ENCODE measurements around the gene ARHGEF1.

- TF ChIP-seq POLR2A (IDR thresholded peaks at IDR 0.05), result no peak
- TF ChIP-seq CTCF (IDR thresholded peaks at IDR 0.05), result no peak
Observed at GRCh38 chr19:41894350-41894749, 11.4 kb downstream of the ARHGEF1 start.

Data from prostate gland (tissue), 2 donors.